Prostate gland (tissue), 2 donors: ENCODE results near the gene CSNK1G3. TPM values are rescaled to one million over a fixed set of nuclear protein-coding genes. Genes with fewer than 3 reads are reported as not detected.

Source experiments
- DNase-seq: peaks from one replicate; pipeline ENCODE4 v3.0.0-alpha.2; 2019; ENCODE audit warnings: low spot score
- H3K27ac ChIP-seq, 2 donors: fragments of 200-600 bp; sonication (generic); 2 replicates each; pipeline ENCODE4 v1.5.1; 2017 to 2019
- H3K27me3 ChIP-seq: fragments of 200-600 bp; sonication (generic); replicated peaks from 2 replicates; pipeline ENCODE4 v1.5.1; 2019; ENCODE audit not compliant: insufficient read depth
- H3K36me3 ChIP-seq, 2 donors: fragments of 200-600 bp; sonication (generic); 1 replicate in 1 of 2; 2 replicates in 1 of 2; pipeline versions ENCODE4 v1.5.1 to v1.8.1; 2017 to 2019
- H3K4me1 ChIP-seq: fragments of 200-600 bp; sonication (generic); replicated peaks from 2 replicates; pipeline ENCODE4 v1.5.1; 2019
- H3K4me3 ChIP-seq, 2 donors: fragments of 200-600 bp; sonication (generic); 2 replicates each; pipeline ENCODE4 v1.5.1; 2017 to 2019
- H3K9me3 ChIP-seq: fragments of 200-600 bp; sonication (generic); 2 replicates; pipeline ENCODE4 v1.5.1; 2017
- POLR2A ChIP-seq: fragments of 450-650 bp; IDR thresholded peaks from one replicate; pipeline ENCODE4 v1.6.1; 2016; ENCODE audit warnings: antibody characterized with exemption, mild to moderate bottlenecking
- POLR2AphosphoS5 ChIP-seq: sonication (generic); formaldehyde crosslinking; IDR thresholded peaks from one replicate; pipeline ENCODE4 v1.6.1; 2017; ENCODE audit warnings: antibody characterized with exemption
- WGBS: methylation state at CpG from one replicate; pipeline ENCODE4 v1.1.5; 2018; 5-methylcytosine and 5-hydroxymethylcytosine counted together
- intact Hi-C: fragments of 100-400 bp; cut with DNase I; formaldehyde crosslinking; loops from one replicate; pipeline ENCODE4 v1.14.2; 2022
- total RNA-seq, 2 donors: library from RNA; depleted of rRNA; stranded (reverse); fragments of >200 nt; gene quantifications; one replicate each; pipeline ENCODE4 v1.1.0, GENCODE V29; 2016
- TF ChIP-seq, protein P1 (sequence below), 4 experiments: fragments of 200-600 bp in 2 of 4; fragments of 450-650 bp in 2 of 4; sonication (generic) in 2 of 4; IDR thresholded peaks; 1 replicate in 3 of 4; 2 replicates in 1 of 4; pipeline ENCODE4 v1.5.1; 2016 to 2019; ENCODE audit warnings: antibody characterized with exemption in 4 of 4, mild to moderate bottlenecking in 2 of 4, moderate library complexity in 2 of 4

CSNK1G3 gene
- total RNA-seq, 2 donors from 2014 or later = 37.1 to 43.1 TPM

DNA sequence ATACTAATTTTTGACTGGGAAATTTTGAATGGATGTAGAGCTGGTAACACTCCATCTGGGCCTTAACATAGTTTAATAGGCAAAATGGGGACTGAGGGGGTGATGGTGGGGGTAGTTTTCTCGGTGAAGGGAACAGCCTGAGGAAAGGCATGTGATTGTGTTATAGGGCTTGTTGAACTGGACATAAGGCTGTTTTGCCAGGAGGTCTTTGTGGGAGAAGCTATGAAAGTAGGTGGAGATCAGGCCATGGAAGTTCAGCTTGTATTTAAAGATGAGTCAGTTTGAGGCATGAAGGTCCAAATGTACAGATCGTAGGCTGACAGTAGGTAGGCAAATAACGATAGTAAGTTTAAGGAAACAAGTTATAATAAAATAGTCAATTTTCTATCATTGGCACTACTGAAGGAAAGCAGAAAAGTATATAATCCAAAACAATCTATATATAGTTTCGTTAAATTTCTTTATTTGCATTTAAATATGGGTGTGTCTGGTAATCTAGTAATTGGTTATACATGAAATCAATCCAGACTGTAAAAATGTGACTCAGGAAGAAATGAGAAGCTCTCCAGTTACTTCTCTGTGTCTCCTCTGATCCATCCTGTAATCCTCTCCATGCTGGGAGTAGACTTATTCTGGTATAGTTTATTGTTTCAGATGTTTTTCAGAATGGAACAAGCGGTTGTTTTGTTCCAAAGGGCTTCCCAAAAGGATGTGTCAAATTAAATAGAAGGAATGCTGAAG is 2.8 kb downstream of the CSNK1G3 start:
- Histone ChIP-seq H3K27me3 (no peaks in the 10 kb centered on the region), H3K36me3 (no peaks in the 10 kb centered on the region), H3K4me3 (no peak overlapping the region), H3K9me3 (no peaks in the 10 kb centered on the region), H3K27ac (no peak overlapping the region), H3K4me1 (no peaks in the 10 kb centered on the region)
- DNase-seq = no peak
- WGBS = 91% methylated on average over 5 of the region's 5 CpGs
- intact Hi-C loops = loop anchor here (10.0 kb wide), 1 partner anchor 100 kb away; no protein-coding TSS in a partner anchor
- TF ChIP-seq POLR2AphosphoS5 (no peak), POLR2A (no peak)
- TF ChIP-seq, protein P1, sequence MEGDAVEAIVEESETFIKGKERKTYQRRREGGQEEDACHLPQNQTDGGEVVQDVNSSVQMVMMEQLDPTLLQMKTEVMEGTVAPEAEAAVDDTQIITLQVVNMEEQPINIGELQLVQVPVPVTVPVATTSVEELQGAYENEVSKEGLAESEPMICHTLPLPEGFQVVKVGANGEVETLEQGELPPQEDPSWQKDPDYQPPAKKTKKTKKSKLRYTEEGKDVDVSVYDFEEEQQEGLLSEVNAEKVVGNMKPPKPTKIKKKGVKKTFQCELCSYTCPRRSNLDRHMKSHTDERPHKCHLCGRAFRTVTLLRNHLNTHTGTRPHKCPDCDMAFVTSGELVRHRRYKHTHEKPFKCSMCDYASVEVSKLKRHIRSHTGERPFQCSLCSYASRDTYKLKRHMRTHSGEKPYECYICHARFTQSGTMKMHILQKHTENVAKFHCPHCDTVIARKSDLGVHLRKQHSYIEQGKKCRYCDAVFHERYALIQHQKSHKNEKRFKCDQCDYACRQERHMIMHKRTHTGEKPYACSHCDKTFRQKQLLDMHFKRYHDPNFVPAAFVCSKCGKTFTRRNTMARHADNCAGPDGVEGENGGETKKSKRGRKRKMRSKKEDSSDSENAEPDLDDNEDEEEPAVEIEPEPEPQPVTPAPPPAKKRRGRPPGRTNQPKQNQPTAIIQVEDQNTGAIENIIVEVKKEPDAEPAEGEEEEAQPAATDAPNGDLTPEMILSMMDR (IDR thresholded peaks at IDR 0.05) = no peak

GRCh38 chr5:123515904-123516303 is 3.9 kb downstream of the CSNK1G3 start:
- H3K4me1 ChIP-seq = no peaks in the 10 kb centered on the region
- WGBS = 77% methylated on average over 3 of the region's 3 CpGs
- no peak overlapping the region for H3K4me3 ChIP-seq
- H3K9me3 ChIP-seq = no peaks in the 10 kb centered on the region
- no peak for DNase-seq
- no peaks in the 10 kb centered on the region for H3K27me3 ChIP-seq
- intact Hi-C loops = loop anchor here (10.0 kb wide), 1 partner anchor 99 kb away; no protein-coding TSS in a partner anchor
- TF ChIP-seq, protein P1 (IDR thresholded peaks at IDR 0.05) = no peak
- no peak for TF ChIP-seq POLR2A
- TF ChIP-seq POLR2AphosphoS5 = no peak
- H3K36me3 ChIP-seq = no peaks in the 10 kb centered on the region
- no peak overlapping the region for H3K27ac ChIP-seq

DNA sequence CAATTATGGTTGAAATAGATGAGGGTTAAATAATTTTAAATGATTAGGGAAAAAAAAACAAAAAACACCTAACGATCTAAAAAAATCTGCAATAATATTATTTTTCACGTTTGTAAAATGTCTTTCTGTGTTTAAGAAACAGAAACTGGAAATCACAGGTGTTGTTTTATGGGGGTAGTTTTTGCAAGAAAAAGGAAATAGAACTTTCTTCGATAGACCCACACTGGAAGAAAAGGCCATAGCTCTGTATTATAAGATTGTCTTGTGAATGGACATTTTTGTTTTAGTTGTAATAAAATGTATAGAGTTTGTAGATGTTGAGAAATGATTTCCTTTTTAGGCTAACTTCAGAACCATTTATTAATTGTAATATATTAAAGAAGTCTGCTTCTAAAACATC is 5.5 kb downstream of the CSNK1G3 start:
- no peak for TF ChIP-seq POLR2AphosphoS5
- TF ChIP-seq, protein P1 (IDR thresholded peaks at IDR 0.05) = no peak
- TF ChIP-seq POLR2A = no peak
- WGBS = 84% methylated on average over 3 of the region's 3 CpGs
- Histone ChIP-seq H3K9me3 (no peaks in the 10 kb centered on the region), H3K4me3 (no peak overlapping the region), H3K4me1 (no peaks in the 10 kb centered on the region), H3K27me3 (no peaks in the 10 kb centered on the region), H3K27ac (no peak overlapping the region), H3K36me3 (no peaks in the 10 kb centered on the region)
- intact Hi-C loops = loop anchor here (10.0 kb wide), 1 partner anchor 97 kb away; no protein-coding TSS in a partner anchor
- no peak for DNase-seq

DNA sequence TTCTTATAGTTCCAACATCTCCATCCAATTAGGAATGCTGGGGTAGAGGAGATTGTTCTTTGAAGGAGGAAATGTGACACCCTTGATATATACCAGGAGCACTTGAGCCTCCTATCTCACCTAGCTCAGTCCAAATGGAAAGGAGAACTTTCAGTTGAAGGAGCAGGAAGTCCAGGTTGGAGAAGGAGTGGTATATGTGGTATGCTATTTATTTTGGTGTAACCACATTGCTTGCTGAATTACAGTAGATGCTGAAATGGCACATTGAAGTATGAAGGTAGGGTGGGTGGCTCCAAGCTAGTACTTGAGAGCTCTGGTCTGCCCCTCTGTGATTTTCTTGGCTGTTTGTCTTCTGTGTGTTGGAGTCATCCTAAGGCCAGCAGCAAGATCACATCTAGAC is 6.1 kb downstream of the CSNK1G3 start:
- H3K36me3 ChIP-seq = no peaks in the 10 kb centered on the region
- intact Hi-C loops = loop anchor here (10.0 kb wide), 1 partner anchor 97 kb away; no protein-coding TSS in a partner anchor
- H3K27me3 ChIP-seq = no peaks in the 10 kb centered on the region
- no peaks in the 10 kb centered on the region for H3K4me1 ChIP-seq
- H3K27ac ChIP-seq = no peak overlapping the region
- H3K4me3 ChIP-seq = no peak overlapping the region
- no peak for DNase-seq
- no peaks in the 10 kb centered on the region for H3K9me3 ChIP-seq
- TF ChIP-seq, protein P1 (IDR thresholded peaks at IDR 0.05) = no peak
- no peak for TF ChIP-seq POLR2A

- H3K4me3 ChIP-seq = no peak overlapping the region
- no peak overlapping the region for H3K27ac ChIP-seq
- no peaks in the 10 kb centered on the region for H3K4me1 ChIP-seq
- TF ChIP-seq POLR2AphosphoS5 (no peak), POLR2A (no peak)
- TF ChIP-seq, protein P1 (IDR thresholded peaks at IDR 0.05) = no peak
- intact Hi-C loops = no loop called here
- H3K27me3 ChIP-seq = no peaks in the 10 kb centered on the region
- H3K36me3 ChIP-seq = no peaks in the 10 kb centered on the region
- H3K9me3 ChIP-seq = no peaks in the 10 kb centered on the region
- DNase-seq = no peak
Measured at GRCh38 chr5:123520677-123521247, 8.8 kb downstream of the CSNK1G3 start.
